Prostate gland (tissue), 2 donors: ENCODE data around the gene OPN3. TPM values are rescaled to one million over a fixed set of nuclear protein-coding genes. Genes with fewer than 3 reads are reported as not detected.

Source experiments
- DNase-seq: peaks from one replicate; pipeline ENCODE4 v3.0.0-alpha.2; 2019; ENCODE audit warnings: low spot score
- H3K27ac ChIP-seq, 2 donors: fragments of 200-600 bp; sonication (generic); 2 replicates each; pipeline ENCODE4 v1.5.1; 2017 to 2019
- H3K27me3 ChIP-seq: fragments of 200-600 bp; sonication (generic); replicated peaks from 2 replicates; pipeline ENCODE4 v1.5.1; 2019; ENCODE audit not compliant: insufficient read depth
- H3K36me3 ChIP-seq, 2 donors: fragments of 200-600 bp; sonication (generic); 1 replicate in 1 of 2; 2 replicates in 1 of 2; pipeline versions ENCODE4 v1.5.1 to v1.8.1; 2017 to 2019
- H3K4me1 ChIP-seq: fragments of 200-600 bp; sonication (generic); replicated peaks from 2 replicates; pipeline ENCODE4 v1.5.1; 2019
- H3K4me3 ChIP-seq, 2 donors: fragments of 200-600 bp; sonication (generic); 2 replicates each; pipeline ENCODE4 v1.5.1; 2017 to 2019
- H3K9me3 ChIP-seq: fragments of 200-600 bp; sonication (generic); 2 replicates; pipeline ENCODE4 v1.5.1; 2017
- CTCF ChIP-seq, 4 experiments: fragments of 200-600 bp in 2 of 4; fragments of 450-650 bp in 2 of 4; sonication (generic) in 2 of 4; IDR thresholded peaks; 1 replicate in 3 of 4; 2 replicates in 1 of 4; pipeline ENCODE4 v1.5.1; 2016 to 2019; ENCODE audit warnings: antibody characterized with exemption in 4 of 4, mild to moderate bottlenecking in 2 of 4, moderate library complexity in 2 of 4
- POLR2A ChIP-seq: fragments of 450-650 bp; IDR thresholded peaks from one replicate; pipeline ENCODE4 v1.6.1; 2016; ENCODE audit warnings: antibody characterized with exemption, mild to moderate bottlenecking
- POLR2AphosphoS5 ChIP-seq: sonication (generic); formaldehyde crosslinking; IDR thresholded peaks from one replicate; pipeline ENCODE4 v1.6.1; 2017; ENCODE audit warnings: antibody characterized with exemption
- WGBS: methylation state at CpG from one replicate; pipeline ENCODE4 v1.1.5; 2018; 5-methylcytosine and 5-hydroxymethylcytosine counted together
- intact Hi-C: fragments of 100-400 bp; cut with DNase I; formaldehyde crosslinking; loops from one replicate; pipeline ENCODE4 v1.14.2; 2022
- total RNA-seq, 2 donors: library from RNA; depleted of rRNA; stranded (reverse); fragments of >200 nt; gene quantifications; one replicate each; pipeline ENCODE4 v1.1.0, GENCODE V29; 2016

Gene OPN3
- total RNA-seq, 2 donors from 2014 or later: 12.3 to 32.8 TPM

- no peaks in the 10 kb centered on the region for H3K27me3 ChIP-seq
- TF ChIP-seq POLR2AphosphoS5 (no peak), POLR2A (no peak), CTCF (IDR thresholded peaks at IDR 0.05) (no peak)
- H3K4me3 ChIP-seq: no peak overlapping the region
- H3K27ac ChIP-seq: no peak overlapping the region
- intact Hi-C loops: loop anchor here (10.0 kb wide), 1 partner anchor 95 kb away; no protein-coding TSS in a partner anchor
- 75% methylated on average over 3 of the region's 3 CpGs for WGBS
- H3K9me3 ChIP-seq: no peaks in the 10 kb centered on the region
- H3K4me1 ChIP-seq: no peaks in the 10 kb centered on the region
- no peaks in the 10 kb centered on the region for H3K36me3 ChIP-seq
- no peak for DNase-seq
Observed at GRCh38 chr1:241679961-241680360, 39.8 kb upstream of the OPN3 start.

- no peaks in the 10 kb centered on the region for H3K36me3 ChIP-seq
- TF ChIP-seq CTCF (IDR thresholded peaks at IDR 0.05) (no peak), POLR2AphosphoS5 (no peak), POLR2A (no peak)
- intact Hi-C loops: no loop called here
- no peaks in the 10 kb centered on the region for H3K9me3 ChIP-seq
- H3K27me3 ChIP-seq: no peaks in the 10 kb centered on the region
- no peaks in the 10 kb centered on the region for H3K4me1 ChIP-seq
- no peak for DNase-seq
- 75% methylated on average over 4 of the region's 4 CpGs for WGBS
- H3K4me3 ChIP-seq: no peak overlapping the region
- no peak overlapping the region for H3K27ac ChIP-seq
Observed at GRCh38 chr1:241679404-241679803, 39.2 kb upstream of the OPN3 start.

- 34% methylated on average over 2 of the region's 2 CpGs for WGBS
Observed at GRCh38 chr1:241678536-241678935, 38.4 kb upstream of the OPN3 start.

GRCh38 chr1:241677201-241677600, 37.0 kb upstream of the OPN3 start:
- TF ChIP-seq POLR2AphosphoS5 (no peak), CTCF (IDR thresholded peaks at IDR 0.05) (no peak), POLR2A (no peak)
- H3K27ac ChIP-seq: no peak overlapping the region

More at GRCh38 chr1:241678536-241678935, 38.4 kb upstream of the OPN3 start:
- intact Hi-C loops: no loop called here
- Histone ChIP-seq H3K4me3 (no peak overlapping the region), H3K36me3 (no peaks in the 10 kb centered on the region), H3K4me1 (no peaks in the 10 kb centered on the region), H3K27ac (no peak overlapping the region), H3K9me3 (no peaks in the 10 kb centered on the region), H3K27me3 (no peaks in the 10 kb centered on the region)
- no peak for DNase-seq
- no peak for TF ChIP-seq POLR2A
- no peak for TF ChIP-seq CTCF (IDR thresholded peaks at IDR 0.05)
- no peak for TF ChIP-seq POLR2AphosphoS5

GRCh38 chr1:241675983-241676382, 35.8 kb upstream of the OPN3 start:
- intact Hi-C loops: no loop called here
- Histone ChIP-seq H3K4me1 (no peaks in the 10 kb centered on the region), H3K36me3 (no peaks in the 10 kb centered on the region), H3K4me3 (no peak overlapping the region), H3K27ac (no peak overlapping the region), H3K9me3 (no peaks in the 10 kb centered on the region), H3K27me3 (no peaks in the 10 kb centered on the region)
- TF ChIP-seq POLR2AphosphoS5 (no peak), CTCF (IDR thresholded peaks at IDR 0.05) (no peak), POLR2A (no peak)
- no peak for DNase-seq
- 47% methylated on average over 4 of the region's 4 CpGs for WGBS

More at GRCh38 chr1:241677201-241677600, 37.0 kb upstream of the OPN3 start:
- no peak overlapping the region for H3K4me3 ChIP-seq
- no peaks in the 10 kb centered on the region for H3K4me1 ChIP-seq
- 80% methylated on average over 5 of the region's 5 CpGs for whole genome bisulfite sequencing
- H3K27me3 ChIP-seq: no peaks in the 10 kb centered on the region
- H3K9me3 ChIP-seq: no peaks in the 10 kb centered on the region
- intact Hi-C loops: no loop called here
- no peak for DNase-seq
- H3K36me3 ChIP-seq: no peaks in the 10 kb centered on the region
